Activated CD4-positive, CD25-positive, alpha-beta regulatory T cell treated with anti-CD3 and anti-CD28 coated beads, Interleukin-2, amount 50 U/mL, for 72 hours (primary cell): ENCODE data around the gene PTCH2.
"Not testable (repeated sequence)": the region's sequence is repeated elsewhere in the genome, so short reads cannot be mapped to it uniquely, and the experiment has no call there.

ENCODE experiments used
- DNase-seq: peaks from one replicate; pipeline ENCODE4 v3.0.0; 2021

The PTCH2 gene

GRCh38 chr1:44817771-44818495 is 25.1 kb downstream of the PTCH2 start:
- no peak for DNase-seq

DNA sequence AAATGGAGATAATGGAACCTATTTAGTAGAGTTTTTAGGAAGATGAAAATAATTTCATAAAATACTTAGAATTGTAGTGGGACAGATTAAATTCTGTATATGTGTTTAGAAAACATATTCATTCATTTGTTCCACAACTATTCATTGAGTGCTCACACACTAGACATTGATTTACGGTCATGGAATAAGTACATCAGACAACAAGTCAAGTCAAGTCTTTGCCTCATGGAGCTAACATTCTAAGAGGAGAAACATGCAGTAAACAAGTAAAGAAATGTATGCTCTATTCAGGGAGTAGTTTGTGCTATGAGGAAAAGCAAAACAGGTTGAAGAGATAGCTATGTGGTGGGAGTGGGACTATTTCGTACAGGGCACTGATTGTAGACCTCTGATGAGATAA is 25.7 kb downstream of the PTCH2 start:
- DNase-seq = no peak

- DNase-seq = not testable (repeated sequence)
These were observed 27.1 kb downstream of the PTCH2 start for GRCh38 chr1:44815926-44816325.

GRCh38 chr1:44812822-44813543 is 30.1 kb downstream of the PTCH2 start:
- no peak for DNase-seq

- DNase-seq = no peak
These were observed 31.8 kb downstream of the PTCH2 start for GRCh38 chr1:44811234-44811633.

GRCh38 chr1:44810762-44811105 is 32.3 kb downstream of the PTCH2 start:
- not testable (repeated sequence) for DNase-seq

DNA sequence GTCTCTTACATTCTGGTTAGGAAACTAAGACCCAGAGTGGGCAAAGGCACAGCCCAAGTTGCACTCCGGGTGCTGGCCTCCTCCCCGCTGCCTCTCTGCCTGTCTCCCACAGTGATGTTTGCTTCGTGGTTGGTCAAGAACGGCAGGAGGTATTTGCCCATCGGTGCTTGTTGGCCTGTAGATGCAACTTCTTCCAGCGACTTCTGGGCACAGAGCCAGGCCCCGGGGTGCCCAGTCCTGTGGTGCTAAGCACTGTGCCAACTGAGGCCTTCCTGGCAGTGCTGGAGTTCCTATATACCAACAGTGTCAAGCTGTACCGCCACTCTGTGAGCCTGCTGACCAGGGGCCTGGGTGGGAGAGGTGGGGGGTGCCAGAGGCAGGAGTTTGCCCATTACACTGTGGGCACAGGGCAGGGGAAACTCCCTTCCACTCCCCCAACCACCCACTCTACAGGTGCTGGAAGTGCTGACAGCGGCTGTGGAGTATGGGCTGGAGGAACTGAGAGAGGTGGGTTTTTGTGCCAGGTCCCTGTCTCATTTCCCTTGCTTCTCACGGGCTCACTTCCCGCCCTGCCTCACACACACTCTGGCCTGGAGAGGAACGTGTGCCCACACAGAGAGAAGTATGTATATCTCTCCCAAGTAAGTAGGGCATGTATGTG is 32.8 kb downstream of the PTCH2 start:
- DNase-seq = no peak

- peak; percentile 74 for DNase-seq
These were observed 33.8 kb downstream of the PTCH2 start for GRCh38 chr1:44808938-44809917.

- peak; percentile 71 for DNase-seq
These were observed 34.8 kb downstream of the PTCH2 start, which contains the start of gene BTBD19 for GRCh38 chr1:44808063-44808937. Gene BTBD19 (plus strand): TSS chr1:44808523. CDS start chr1:44808821, 298 bp downstream.

- DNase-seq = peak; percentile 79
These were observed 35.5 kb downstream of the PTCH2 start for GRCh38 chr1:44807364-44808062.

- DNase-seq = no peak
These were observed 36.2 kb downstream of the PTCH2 start, which contains the start of gene DYNLT4 for GRCh38 chr1:44806704-44807363. Gene DYNLT4 (minus strand): TSS chr1:44807351. CDS start chr1:44806668, 683 bp downstream.

DNA sequence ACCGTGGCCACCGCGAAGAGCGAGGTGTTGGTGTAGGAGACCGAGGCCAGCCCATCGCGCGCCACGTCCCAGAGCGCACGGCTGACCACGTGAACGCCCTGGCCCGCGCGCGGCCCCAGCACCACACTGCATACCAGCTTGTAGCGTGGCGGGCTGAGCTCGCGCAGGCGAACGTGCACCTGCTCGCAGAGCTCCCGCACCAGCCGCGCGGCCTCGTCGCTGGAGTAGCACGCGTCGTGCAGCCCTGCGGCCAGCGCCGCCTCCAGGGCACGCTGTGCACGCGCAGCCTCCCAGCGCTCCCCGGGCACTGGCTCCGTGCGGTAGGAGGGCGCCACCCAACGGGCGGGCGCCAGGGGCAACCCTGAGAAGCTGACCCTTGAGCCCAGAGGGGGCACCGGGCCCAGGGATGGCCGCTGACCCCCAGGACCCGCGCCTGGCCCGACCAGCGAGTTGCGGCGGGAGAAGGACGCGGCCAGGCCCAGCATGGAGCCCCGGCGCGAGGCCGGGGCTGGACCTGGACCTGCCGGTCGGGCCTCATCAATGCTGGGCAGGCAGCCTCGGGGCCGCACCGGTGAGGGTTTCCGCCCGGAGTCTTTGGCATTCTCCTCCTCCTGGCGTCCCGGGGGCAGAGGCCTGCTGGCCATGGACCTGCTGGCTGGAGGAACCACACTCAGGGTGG is 36.9 kb downstream of the PTCH2 start:
- DNase-seq = no peak

DNA sequence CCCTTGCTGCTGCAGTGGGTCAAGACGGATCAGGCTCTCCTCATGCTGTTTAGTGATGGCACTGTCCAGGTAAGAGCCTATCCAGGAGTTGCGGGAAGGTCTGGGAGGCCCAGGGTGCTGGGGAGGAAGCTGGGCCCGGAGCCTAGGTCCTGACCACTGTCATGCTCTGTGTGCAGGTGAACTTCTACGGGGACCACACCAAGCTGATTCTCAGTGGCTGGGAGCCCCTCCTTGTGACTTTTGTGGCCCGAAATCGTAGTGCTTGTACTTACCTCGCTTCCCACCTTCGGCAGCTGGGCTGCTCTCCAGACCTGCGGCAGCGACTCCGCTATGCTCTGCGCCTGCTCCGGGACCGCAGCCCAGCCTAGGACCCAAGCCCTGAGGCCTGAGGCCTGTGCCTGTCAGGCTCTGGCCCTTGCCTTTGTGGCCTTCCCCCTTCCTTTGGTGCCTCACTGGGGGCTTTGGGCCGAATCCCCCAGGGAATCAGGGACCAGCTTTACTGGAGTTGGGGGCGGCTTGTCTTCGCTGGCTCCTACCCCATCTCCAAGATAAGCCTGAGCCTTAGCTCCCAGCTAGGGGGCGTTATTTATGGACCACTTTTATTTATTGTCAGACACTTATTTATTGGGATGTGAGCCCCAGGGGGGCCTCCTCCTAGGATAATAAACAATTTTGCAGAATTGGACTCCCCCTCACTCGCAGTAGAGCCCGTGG is 37.6 kb downstream of the PTCH2 start:
- DNase-seq = no peak

DNA sequence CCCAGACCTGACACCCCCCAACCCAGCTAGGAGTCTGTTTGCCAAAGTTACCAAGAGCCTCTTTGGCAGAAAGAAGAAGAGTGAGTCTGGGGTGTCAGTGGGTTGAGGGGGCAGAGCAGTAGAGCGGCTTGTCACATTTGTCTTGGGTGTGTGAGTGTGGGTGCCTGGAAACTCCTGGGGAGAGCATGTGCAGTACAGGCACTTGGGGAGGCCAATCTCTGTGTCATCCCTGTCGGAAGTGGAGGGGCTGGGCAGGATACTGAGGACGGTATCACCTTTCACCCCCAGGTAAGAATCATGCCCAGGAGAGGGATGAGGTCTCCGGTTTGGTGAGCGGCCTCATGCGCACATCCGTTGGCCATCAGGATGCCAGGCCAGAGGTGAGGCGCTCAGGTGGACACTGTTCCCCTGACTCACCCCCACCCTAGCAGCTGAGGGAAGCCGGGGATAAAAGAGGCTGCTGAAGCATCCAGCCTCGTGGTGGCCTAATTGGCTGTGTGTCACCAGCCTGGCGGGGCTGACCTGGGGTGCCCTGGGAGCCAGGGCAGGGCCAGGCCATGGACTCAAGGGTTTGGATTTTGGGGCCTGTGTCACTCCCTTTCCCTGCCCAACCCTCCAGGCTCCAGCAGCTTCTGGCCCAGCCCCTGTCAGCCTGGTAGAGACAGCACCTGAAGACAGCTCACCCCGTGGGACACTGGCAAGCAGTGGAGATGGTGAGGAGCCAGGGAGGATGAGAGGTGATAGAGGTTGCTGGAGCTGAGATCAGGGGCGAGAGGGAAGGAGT is 39.5 kb downstream of the PTCH2 start:
- DNase-seq = no peak

- DNase-seq = no peak
These were observed 40.1 kb downstream of the PTCH2 start for GRCh38 chr1:44803062-44803311.

- no peak for DNase-seq
These were observed 40.6 kb downstream of the PTCH2 start for GRCh38 chr1:44802306-44803061.

- no peak for DNase-seq
These were observed 41.4 kb downstream of the PTCH2 start for GRCh38 chr1:44801491-44802305.
